SK-N-SH treated with all-trans-retinoic acid at 6 μM for 48 hours (cell line): ENCODE results near the gene FBLN7.

ENCODE experiments used
- BACH2 ChIP-seq: fragments of 250-450 bp; sonication (Bioruptor Pico); IDR thresholded peaks from 2 replicates; pipeline ENCODE4 v1.9.0; 2021; ENCODE audit warnings: mild to moderate bottlenecking, borderline replicate concordance
- CSDC2 ChIP-seq: fragments of 250-450 bp; sonication (Bioruptor Pico); IDR thresholded peaks from 2 replicates; pipeline ENCODE4 v1.5.0; 2020; ENCODE audit warnings: mild to moderate bottlenecking, moderate library complexity
- POU6F1 ChIP-seq: fragments of 250-450 bp; sonication (Bioruptor Pico); IDR thresholded peaks from 2 replicates; pipeline ENCODE4 v1.8.0; 2021; ENCODE audit warnings: low read depth, mild to moderate bottlenecking, moderate library complexity, borderline replicate concordance
- TOX ChIP-seq: fragments of 250-450 bp; sonication (Bioruptor Pico); IDR thresholded peaks from 2 replicates; pipeline ENCODE4 v1.8.0; 2021; ENCODE audit warnings: mild to moderate bottlenecking, moderate library complexity, borderline replicate concordance
- ZFP3 ChIP-seq: fragments of 250-450 bp; sonication (Bioruptor Pico); IDR thresholded peaks from 2 replicates; pipeline ENCODE4 v1.5.0; 2020; ENCODE audit warnings: mild to moderate bottlenecking, moderate library complexity

DNA sequence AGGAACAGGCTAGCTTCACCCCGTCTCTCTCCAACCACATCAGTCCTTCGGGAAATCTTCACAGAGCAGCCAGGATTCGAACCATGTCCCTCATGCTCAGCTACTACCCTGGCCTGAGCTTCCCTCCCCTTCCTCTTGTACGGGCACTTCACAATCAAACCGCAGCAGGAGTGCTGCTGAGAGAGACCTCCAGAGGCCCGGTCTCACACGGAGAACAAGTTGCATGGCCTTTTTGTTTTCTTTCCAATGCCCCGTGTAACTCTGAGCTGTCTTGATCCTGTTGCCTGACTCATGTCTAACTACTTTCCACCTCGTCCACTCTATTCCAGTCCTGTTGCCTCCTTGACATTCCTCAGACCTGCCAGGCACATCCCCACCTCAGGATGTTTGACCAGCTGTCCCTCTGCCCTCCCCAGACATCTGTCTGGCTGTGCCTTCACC, 25.4 kb downstream of the FBLN7 start:
- no peak for TF ChIP-seq ZFP3
- no peak for TF ChIP-seq BACH2 (CRISPR knock-in tag)
- no peak for TF ChIP-seq POU6F1 (CRISPR knock-in tag)
- TF ChIP-seq TOX = no peak
- no peak for TF ChIP-seq CSDC2 (CRISPR knock-in tag)
